Chondrocyte (in vitro differentiated cells): ENCODE results near the gene PLP1. TPM values are rescaled to one million over a fixed set of nuclear protein-coding genes. Genes with fewer than 3 reads are reported as not detected.

Experiments
- DNase-seq: peaks from one replicate; pipeline ENCODE4 v3.0.0; 2021; ENCODE audit warnings: mixed read lengths, low spot score
- H3K27ac Mint-ChIP-seq: one replicate; pipeline ENCODE4 v1.8.0; 2021; ENCODE audit warnings: mild to moderate bottlenecking, moderate library complexity, mixed read lengths; ENCODE audit not compliant: unreplicated experiment
- H3K27me3 Mint-ChIP-seq: 2 replicates; pipeline ENCODE4 v1.8.0; 2021; ENCODE audit warnings: low read depth, mixed read lengths
- H3K36me3 Mint-ChIP-seq: 2 replicates; pipeline ENCODE4 v1.8.0; 2021; ENCODE audit warnings: low read depth, mixed read lengths
- H3K4me1 Mint-ChIP-seq: 2 replicates; pipeline ENCODE4 v1.8.0; 2021; ENCODE audit warnings: low read depth, mild to moderate bottlenecking, mixed read lengths
- H3K4me3 Mint-ChIP-seq: one replicate; pipeline ENCODE4 v1.8.0; 2021; ENCODE audit warnings: mild to moderate bottlenecking, moderate library complexity, mixed read lengths; ENCODE audit not compliant: unreplicated experiment
- H3K9me3 Mint-ChIP-seq: 2 replicates; pipeline ENCODE4 v1.8.0; 2021; ENCODE audit warnings: low read depth, mixed read lengths
- CTCF ChIP-seq: fragments of 200-600 bp; sonication (generic); IDR thresholded peaks from 2 replicates; pipeline ENCODE4 v1.5.0; 2021; ENCODE audit warnings: antibody characterized with exemption, mild to moderate bottlenecking, moderate library complexity
- total RNA-seq: library from RNA; stranded (reverse); gene quantifications from 3 replicates; pipeline ENCODE4 v1.2.1, GENCODE V29; 2021

PLP1 gene
- total RNA-seq, 1 donor from 2014 or later = 0.77 TPM

- no peak overlapping the region for H3K4me3 Mint-ChIP-seq
- no peaks in the 10 kb centered on the region for H3K36me3 Mint-ChIP-seq
- peaks cover 41% of the 10 kb centered on the region for H3K4me1 Mint-ChIP-seq
- no peaks in the 10 kb centered on the region for H3K27me3 Mint-ChIP-seq
- TF ChIP-seq CTCF = no peak
- DNase-seq = no peak
- no peak overlapping the region for H3K27ac Mint-ChIP-seq
- no peaks in the 10 kb centered on the region for H3K9me3 Mint-ChIP-seq
Measured at GRCh38 chrX:103733017-103733416, 43.6 kb upstream of the PLP1 start.

GRCh38 chrX:103734125-103734760, 42.4 kb upstream of the PLP1 start:
- no peak for DNase-seq
- Mint-ChIP-seq H3K9me3 (no peaks in the 10 kb centered on the region), H3K27ac (no peak overlapping the region), H3K4me3 (no peak overlapping the region), H3K36me3 (no peaks in the 10 kb centered on the region), H3K27me3 (no peaks in the 10 kb centered on the region), H3K4me1 (peaks cover 36% of the 10 kb centered on the region)
- no peak for TF ChIP-seq CTCF

GRCh38 chrX:103737696-103738095, 38.9 kb upstream of the PLP1 start:
- no peaks in the 10 kb centered on the region for H3K9me3 Mint-ChIP-seq
- H3K27me3 Mint-ChIP-seq = no peaks in the 10 kb centered on the region
- H3K36me3 Mint-ChIP-seq = no peaks in the 10 kb centered on the region
- H3K4me1 Mint-ChIP-seq = peaks cover 7% of the 10 kb centered on the region
- no peak overlapping the region for H3K27ac Mint-ChIP-seq
- no peak overlapping the region for H3K4me3 Mint-ChIP-seq
- no peak for DNase-seq
- TF ChIP-seq CTCF = no peak

GRCh38 chrX:103739421-103739820, 37.2 kb upstream of the PLP1 start:
- Mint-ChIP-seq H3K9me3 (no peaks in the 10 kb centered on the region), H3K4me1 (peaks cover 2% of the 10 kb centered on the region), H3K36me3 (no peaks in the 10 kb centered on the region), H3K4me3 (no peak overlapping the region), H3K27ac (no peak overlapping the region), H3K27me3 (no peaks in the 10 kb centered on the region)
- no peak for TF ChIP-seq CTCF
- no peak for DNase-seq

GRCh38 chrX:103741879-103742278, 34.8 kb upstream of the PLP1 start:
- H3K4me3 Mint-ChIP-seq = no peak overlapping the region

More at GRCh38 chrX:103741879-103742278, 34.8 kb upstream of the PLP1 start:
- Mint-ChIP-seq H3K36me3 (no peaks in the 10 kb centered on the region), H3K27me3 (no peaks in the 10 kb centered on the region), H3K9me3 (no peaks in the 10 kb centered on the region), H3K4me1 (no peaks in the 10 kb centered on the region), H3K27ac (no peak overlapping the region)
- no peak for DNase-seq
- TF ChIP-seq CTCF = no peak
